Measurements from ENCODE around the gene OXTR. TPM values are rescaled to one million over a fixed set of nuclear protein-coding genes. Genes with fewer than 3 reads are reported as not detected.

Gene OXTR
- total RNA-seq, result 0.55 TPM
- long read RNA-seq, full-length matches to known transcripts, result 1 of 1 reads
- long read RNA-seq, partial matches to known transcripts, result 0 of 1 reads
- long read RNA-seq, other reads (novel, unspliced or antisense), result 0 of 1 reads

DNA sequence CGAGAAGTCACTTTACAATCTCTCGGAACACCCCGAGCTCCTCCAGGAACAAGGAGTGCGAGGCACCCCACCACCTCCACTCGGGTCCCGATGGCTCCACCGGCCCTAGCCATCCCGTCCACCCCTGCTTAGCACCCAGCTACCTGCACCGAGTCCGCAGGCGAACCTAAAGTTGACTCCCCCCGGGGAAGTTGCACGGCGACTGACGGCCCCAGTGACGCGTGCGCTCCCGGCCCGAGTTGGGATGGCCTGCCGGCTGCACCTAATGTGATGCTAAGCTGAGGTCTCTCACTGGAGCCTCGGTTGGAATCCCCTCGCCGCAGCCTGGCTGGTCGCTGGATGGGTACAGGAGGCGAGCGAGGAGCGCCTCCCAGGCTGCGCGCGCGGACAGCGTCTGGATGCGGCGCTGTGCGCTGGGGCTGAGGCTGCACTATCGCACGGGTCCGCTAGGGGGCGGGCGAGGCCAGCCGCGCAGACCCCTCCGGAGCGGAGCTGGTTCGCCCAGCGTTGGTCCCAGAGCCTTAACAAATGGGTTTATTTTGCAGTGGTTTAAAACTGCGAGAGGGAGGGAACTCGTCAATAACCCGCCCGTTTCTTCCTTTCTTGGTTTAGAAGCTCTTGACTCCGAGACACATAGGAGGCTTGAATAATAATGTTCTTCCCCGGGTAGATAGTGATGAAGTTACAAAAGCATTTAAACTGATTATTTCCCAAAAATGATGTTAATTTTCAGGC, at the start of gene OXTR:
TSS of gene OXTR (minus strand) at position 526 of the 735 bp plus-strand sequence. CDS start 1,426 bp downstream, outside the sequence.
- Histone ChIP-seq H3K27ac (no peak within 1 kb of the TSS), H3K27me3 (peaks cover 32% of the 10 kb centered on the region), H3K4me3 (peak within 1 kb of the TSS; percentile 32), H3K4me1 (peaks cover 13% of the 10 kb centered on the region), H3K36me3 (no peaks in the 10 kb centered on the region), H3K9me3 (no peaks in the 10 kb centered on the region)
- intact Hi-C loops (cut with DNase I), result no loop called here
- DNase-seq (peak; percentile 74), ATAC-seq (peak; percentile 95)
- TF ChIP-seq, protein P1, sequence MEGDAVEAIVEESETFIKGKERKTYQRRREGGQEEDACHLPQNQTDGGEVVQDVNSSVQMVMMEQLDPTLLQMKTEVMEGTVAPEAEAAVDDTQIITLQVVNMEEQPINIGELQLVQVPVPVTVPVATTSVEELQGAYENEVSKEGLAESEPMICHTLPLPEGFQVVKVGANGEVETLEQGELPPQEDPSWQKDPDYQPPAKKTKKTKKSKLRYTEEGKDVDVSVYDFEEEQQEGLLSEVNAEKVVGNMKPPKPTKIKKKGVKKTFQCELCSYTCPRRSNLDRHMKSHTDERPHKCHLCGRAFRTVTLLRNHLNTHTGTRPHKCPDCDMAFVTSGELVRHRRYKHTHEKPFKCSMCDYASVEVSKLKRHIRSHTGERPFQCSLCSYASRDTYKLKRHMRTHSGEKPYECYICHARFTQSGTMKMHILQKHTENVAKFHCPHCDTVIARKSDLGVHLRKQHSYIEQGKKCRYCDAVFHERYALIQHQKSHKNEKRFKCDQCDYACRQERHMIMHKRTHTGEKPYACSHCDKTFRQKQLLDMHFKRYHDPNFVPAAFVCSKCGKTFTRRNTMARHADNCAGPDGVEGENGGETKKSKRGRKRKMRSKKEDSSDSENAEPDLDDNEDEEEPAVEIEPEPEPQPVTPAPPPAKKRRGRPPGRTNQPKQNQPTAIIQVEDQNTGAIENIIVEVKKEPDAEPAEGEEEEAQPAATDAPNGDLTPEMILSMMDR (IDR thresholded peaks at IDR 0.05), result peak; percentile 100

DNA sequence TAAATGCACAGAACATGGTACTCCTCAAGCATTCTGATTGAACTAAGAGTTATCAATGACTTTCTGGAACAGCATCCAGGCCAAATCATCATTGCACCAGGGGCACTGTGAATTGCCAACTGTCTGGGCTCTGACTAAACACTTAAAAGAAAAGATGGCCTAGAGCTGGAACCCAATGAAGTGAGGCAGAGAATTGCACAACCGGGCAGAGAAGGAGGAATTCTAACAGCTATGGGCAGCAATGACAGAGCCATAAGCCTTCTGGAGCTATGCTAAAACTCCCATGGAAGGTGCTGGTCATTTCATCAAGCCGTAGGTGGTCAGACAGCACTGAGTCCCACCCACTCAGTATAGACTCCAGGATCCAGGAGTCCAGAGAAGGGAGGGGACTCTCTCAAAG, 48.1 kb upstream of the OXTR start:
- Histone ChIP-seq H3K9me3 (peaks cover 10% of the 10 kb centered on the region), H3K4me1 (no peaks in the 10 kb centered on the region), H3K27ac (no peak overlapping the region), H3K36me3 (no peaks in the 10 kb centered on the region), H3K27me3 (no peaks in the 10 kb centered on the region), H3K4me3 (no peak overlapping the region)
- ATAC-seq (no peak), DNase-seq (no peak)
- TF ChIP-seq, protein P1 (IDR thresholded peaks at IDR 0.05), result no peak
- intact Hi-C loops (cut with DNase I), result no loop called here

DNA sequence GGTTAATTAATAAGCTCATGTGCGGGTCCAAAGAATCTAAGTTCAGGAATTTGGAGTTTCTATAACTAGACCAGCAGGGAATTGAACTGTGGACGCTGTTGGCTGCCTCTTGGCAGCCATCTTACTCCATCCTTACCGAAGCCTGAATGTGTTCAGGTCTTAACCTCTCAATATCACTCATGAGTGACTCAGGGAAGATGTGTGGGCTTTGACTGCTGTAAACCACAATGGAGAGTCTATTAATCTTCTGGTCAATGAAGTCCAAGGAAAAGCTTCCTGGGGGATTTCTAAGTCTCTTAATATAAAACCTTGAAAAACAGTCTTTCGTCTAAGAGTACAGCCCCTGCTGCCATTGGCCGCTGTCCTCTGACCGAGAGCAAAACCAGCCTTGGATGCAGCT, 46.7 kb upstream of the OXTR start:
- DNase-seq (no peak), ATAC-seq (no peak)
- Histone ChIP-seq H3K9me3 (peaks cover 10% of the 10 kb centered on the region), H3K27ac (no peak overlapping the region), H3K36me3 (no peaks in the 10 kb centered on the region), H3K27me3 (no peaks in the 10 kb centered on the region), H3K4me1 (no peaks in the 10 kb centered on the region), H3K4me3 (no peak overlapping the region)
- TF ChIP-seq, protein P1 (IDR thresholded peaks at IDR 0.05), result no peak
- intact Hi-C loops (cut with DNase I), result no loop called here

DNA sequence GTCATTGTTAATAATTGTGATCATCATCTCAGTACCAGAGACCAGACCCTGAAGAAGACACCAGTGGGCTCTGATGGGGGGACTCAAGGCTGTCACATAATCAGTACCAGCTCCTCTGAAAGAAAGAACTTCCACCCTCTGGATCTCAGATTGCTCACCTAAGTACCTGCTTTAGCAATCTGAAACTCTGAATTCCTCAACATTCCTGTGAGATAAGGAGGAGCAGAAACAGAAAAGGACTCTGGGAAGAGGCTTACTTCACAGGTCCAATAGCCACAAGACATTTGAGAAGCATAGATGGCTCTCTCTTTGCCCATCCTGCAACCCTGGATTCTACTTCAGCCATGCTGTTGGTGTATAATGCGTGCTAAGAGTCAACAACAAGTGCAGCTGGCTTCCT, 44.0 kb upstream of the OXTR start:
- DNase-seq, result no peak
- no peak overlapping the region for H3K27ac ChIP-seq
- H3K27me3 ChIP-seq, result no peaks in the 10 kb centered on the region
- no peak overlapping the region for H3K4me3 ChIP-seq
- no peaks in the 10 kb centered on the region for H3K9me3 ChIP-seq
- TF ChIP-seq, protein P1 (IDR thresholded peaks at IDR 0.05), result no peak
- intact Hi-C loops (cut with DNase I), result no loop called here
- ATAC-seq, result no peak
- H3K36me3 ChIP-seq, result no peaks in the 10 kb centered on the region
- H3K4me1 ChIP-seq, result no peaks in the 10 kb centered on the region

DNA sequence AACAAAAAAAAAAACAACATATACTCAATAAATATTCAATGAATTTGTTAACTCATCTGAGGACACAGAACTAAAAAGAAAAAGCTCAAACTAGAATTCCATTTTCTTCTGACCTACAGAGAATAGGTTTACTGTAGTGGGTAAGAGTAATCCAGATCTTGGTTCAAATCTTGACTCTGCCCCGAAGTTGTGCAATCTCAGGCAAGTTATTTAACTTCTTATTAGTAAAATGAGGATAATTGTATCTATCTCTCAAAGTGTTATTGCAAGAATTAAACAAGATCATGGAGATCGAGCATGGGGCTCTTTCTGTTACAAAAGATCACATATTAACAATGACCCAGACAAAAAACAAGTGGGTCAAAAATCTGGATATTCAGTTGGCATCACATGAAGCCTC, 41.1 kb upstream of the OXTR start:
- H3K9me3 ChIP-seq, result no peaks in the 10 kb centered on the region
- no peaks in the 10 kb centered on the region for H3K4me1 ChIP-seq
- no peak overlapping the region for H3K4me3 ChIP-seq
- H3K27ac ChIP-seq, result no peak overlapping the region
- intact Hi-C loops (cut with DNase I), result no loop called here
- DNase-seq (no peak), ATAC-seq (no peak)
- H3K36me3 ChIP-seq, result no peaks in the 10 kb centered on the region
- TF ChIP-seq, protein P1 (IDR thresholded peaks at IDR 0.05), result no peak
- no peaks in the 10 kb centered on the region for H3K27me3 ChIP-seq
